GM18907 (cell line): ENCODE measurements around the gene AP2S1.
A peak's percentile ranks its signal among the peaks of the same experiment; 100 is the strongest.
"Not testable (repeated sequence)": the region's sequence is repeated elsewhere in the genome, so short reads cannot be mapped to it uniquely, and the experiment has no call there.

Source experiments
- ATAC-seq: cut with Tn5 transposase; IDR thresholded peaks from one replicate; pipeline ENCODE4 v1.9.1; 2021; ENCODE audit warnings: mild to moderate bottlenecking, moderate library complexity; ENCODE audit not compliant: unreplicated experiment

Gene AP2S1

GRCh38 chr19:46868025-46868802 is 17.6 kb upstream of the AP2S1 start:
- no peak for ATAC-seq

DNA sequence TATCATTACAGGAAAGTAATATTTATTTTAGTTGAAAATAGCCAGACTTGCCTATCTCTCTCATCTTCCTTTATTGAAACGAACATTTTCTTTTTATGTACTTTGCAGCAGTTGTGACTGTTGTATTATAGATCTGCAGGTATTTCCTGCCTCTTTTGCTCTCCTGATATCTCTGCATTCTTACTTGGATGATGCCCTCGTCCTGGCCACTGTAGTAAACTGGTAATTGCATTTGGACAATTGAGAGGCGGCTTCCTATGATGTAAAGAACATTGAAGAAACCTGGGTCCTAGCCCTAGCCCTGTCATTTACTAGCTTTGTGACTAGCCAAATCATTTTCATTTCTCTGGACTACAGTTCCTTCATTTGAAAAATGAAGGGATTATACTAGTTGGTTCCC is 16.5 kb upstream of the AP2S1 start:
- no peak for ATAC-seq

- ATAC-seq, result no peak
Measured at GRCh38 chr19:46866407-46867136, 15.9 kb upstream of the AP2S1 start.

DNA sequence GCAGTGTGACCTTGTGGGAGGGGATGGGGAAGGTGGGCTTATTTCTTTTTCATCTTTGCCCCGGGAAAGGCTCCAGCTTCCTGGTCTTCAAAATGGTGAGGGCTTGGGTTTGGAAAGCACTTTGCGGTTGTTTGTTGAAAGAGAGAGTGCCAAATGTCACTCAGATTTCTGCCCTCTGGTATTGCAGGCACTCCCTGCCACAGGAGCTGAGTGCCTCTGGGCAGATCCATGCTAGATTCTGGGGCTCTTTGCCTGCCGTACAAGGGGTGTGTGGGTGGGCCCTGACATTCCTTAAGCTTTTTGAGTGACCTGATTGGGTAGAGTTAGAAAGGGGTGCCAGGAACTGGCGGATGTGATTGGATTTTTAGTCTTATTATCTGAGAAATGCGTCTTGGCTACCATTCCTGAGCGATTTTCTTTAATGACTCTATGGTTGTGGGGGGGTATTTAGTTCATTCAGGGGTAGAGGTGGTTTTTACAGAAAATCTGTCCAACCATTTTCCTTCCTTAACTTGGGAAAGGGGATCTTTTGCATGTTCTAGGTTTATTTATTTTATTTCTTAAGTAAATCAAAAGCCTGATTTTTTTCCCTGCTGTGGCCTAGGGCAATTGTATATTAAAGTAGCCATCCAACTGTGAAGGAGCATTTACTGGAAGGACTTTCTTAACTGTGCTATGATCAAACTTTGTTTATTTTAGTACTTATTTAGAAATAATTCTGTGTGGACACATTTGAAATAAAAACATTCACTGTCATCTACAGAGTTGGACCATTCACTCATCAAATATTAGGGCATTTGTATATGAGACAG is 13.4 kb upstream of the AP2S1 start:
- ATAC-seq, result no peak

DNA sequence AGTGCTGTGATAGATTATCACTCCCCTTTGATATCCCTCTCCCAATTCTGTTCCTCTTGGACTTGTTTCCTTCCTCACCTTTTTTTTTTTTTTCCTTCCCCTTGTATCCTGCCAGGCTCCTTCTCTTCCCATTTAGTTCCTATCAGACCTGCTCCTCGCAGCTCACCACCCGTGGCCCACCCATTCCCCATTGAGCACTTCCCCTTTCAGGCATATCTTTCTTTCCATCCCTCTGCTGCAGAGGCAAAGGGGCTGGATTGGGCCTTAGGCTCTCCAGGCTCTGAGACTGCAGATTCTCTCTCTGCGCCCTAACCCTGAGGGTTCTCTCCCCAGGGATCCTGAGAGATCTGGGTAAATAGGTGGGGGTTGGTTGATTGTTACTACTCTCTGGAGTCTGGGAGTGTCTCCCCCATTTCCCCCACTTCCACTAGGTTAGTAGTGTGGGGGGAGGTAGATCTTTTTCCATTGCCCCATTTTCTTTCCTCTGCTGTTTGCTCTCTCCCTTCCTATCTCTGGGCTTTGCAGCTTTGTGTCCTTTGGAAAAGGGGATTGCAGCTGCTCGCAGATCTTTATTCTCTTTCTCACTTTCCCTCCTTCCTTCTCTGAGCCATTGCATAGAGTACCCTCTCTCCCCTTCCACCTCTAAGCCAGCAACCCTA is 12.5 kb upstream of the AP2S1 start:
- ATAC-seq, result no peak

- no peak for ATAC-seq
Measured at GRCh38 chr19:46862503-46862834, 11.8 kb upstream of the AP2S1 start.

- no peak for ATAC-seq
Measured at GRCh38 chr19:46861691-46862502, 11.3 kb upstream of the AP2S1 start.

DNA sequence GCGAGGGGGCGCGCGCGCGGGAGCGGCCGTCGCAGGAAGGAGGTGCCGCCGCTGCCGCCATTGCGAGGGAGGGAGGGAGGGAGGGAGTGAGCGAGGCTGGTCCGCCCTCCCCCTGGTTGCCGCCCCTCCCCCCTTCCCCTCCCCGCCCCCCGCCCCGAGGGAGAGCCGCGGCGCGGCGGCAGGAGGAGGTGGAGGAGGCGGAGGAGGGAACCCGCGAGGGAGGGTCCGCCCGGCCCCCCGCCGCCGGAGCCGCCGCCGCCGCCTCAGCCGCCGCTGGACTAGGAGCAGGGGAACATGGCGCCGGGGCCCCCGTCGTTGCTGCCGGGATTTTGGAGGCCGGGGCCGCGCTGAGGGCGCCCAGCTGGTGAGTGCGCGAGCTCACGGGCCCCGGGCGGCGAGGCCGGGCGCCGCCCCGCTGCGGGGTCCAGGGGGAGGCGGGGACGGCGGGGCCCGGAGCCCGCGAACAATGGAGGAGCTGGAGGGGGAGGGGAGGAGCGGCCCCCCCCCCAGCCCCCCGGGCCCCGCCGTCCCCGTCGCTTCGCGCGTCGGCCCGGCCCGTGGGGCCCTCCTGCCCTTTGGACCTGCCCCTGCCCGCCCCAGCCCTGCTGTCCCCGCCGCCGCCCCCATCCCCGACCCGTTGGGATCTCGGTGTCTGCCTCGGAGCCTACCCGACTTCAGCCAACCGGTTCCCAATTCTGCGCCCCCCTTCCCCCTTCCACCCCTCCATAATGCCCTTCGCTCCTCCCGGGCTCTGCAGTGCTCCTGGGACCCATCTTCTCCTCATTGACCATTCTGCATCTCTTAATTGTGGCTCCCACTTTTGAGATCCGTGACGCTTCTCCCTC is 10.4 kb upstream of the AP2S1 start, which contains the start of gene ARHGAP35:
TSS of gene ARHGAP35 (plus strand) at position 152 of the 845 bp plus-strand sequence. CDS start 57,679 bp downstream, outside the sequence.
- peak; percentile 4 for ATAC-seq

- ATAC-seq, result peak; percentile 70
Measured at GRCh38 chr19:46860125-46860845, 9.6 kb upstream of the AP2S1 start.

DNA sequence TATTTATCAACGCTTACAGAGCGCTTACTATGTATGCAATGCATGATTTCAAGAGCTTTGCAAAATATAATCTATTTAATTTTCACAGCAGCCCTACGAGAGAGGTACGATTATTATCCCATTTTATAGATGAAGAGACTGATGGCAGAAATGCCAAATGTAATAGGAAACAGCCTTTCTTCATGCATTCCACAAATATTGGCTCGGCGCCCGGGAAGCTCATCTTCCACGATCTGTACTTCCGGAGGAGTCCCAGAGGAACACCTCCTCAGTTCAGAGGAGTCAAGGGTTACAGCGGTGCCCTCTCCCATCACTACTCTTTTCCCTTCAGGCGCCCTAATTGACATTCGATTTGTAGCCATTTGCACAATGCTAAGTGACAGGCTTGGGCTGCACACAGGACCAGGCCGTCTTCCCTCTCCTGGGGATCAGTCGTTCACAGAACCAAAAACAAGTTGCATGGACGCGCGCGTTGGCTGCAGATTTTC is 9.0 kb upstream of the AP2S1 start:
- no peak for ATAC-seq

DNA sequence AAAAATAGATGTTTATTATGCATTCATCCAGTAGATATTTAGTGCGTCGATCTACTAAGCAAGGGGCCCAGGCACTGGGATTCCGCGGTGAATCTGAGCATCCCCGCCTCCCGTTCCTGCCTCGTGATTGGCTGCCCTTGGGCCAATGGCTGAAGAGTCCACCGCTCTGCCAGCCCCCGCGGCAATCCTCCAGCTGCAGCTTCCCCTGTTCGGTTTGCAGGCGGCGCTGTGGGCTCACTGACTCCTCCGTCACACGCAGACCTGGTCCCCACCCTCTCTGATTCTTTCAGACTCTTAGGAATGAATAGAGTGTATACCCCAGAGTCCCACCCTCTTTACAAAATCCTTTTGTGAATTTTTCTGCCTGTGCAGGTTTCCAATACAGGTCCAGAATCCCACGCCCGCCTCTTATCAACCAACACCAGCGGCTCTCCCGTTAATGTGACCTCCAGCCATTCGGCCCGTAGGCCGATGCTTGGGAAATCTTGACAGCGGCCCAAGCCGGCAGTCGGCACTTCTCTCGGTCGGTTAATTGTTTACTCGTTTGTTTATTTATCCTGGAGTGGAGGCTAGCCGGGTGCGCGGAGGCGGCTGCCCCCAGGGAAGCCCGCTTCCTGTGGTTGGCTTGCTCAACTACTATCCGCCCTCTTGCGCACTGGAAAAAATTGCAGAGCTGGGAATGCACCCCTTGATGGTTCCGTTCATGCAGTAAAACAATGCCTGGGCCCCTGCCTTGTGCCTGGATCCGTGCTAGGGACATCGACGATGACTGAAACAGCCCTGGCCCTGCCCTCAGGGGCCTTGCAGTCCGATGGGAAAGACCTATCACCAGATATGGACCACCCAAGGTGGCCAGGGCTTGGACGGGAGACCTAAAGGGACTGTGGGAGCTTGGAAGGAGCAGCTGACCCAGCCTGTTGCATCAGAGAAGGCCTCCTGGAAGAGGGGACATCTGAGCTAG is 5.7 kb upstream of the AP2S1 start:
- peak; percentile 35 for ATAC-seq

DNA sequence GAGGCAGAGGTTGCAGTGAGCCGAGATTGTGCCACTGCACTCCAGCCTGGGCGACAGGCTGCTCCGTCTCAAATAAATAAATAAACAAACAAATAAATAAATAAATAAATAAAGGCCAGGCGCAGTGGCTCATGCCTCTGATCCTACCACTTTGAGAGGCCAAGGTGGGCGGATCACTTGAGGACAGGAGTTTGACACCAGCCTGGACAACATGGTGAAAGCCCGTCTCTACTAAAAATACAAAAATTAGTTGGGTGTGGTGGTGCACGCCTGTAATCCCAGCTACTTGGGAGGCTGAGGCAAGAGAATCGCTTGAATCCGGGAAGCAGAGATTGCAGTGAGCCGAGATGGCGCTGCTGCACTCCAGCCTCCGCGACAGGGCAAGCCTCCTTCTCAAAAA is 4.1 kb upstream of the AP2S1 start:
- ATAC-seq, result not testable (repeated sequence)

DNA sequence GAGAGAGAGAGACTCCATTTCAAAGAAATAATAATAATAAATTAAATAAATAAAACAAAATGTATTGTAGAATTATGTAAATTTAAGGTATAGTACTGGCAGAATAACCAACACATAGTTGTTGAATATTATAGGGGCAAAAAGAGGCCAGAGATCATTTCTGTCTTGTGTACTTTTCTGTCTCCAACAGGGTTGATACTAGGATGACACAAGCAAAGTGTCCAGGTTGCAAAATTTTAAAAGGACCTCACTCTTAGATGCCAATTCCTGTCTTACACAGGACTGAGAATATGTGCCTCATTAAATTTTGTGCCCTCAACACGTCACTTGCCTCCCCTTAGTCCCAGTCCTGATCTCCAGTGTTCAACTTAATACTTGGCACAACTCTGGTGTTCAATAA is 2.2 kb upstream of the AP2S1 start:
- no peak for ATAC-seq

GRCh38 chr19:46849610-46850009 is 1.0 kb downstream of the AP2S1 start:
- ATAC-seq, result no peak

DNA sequence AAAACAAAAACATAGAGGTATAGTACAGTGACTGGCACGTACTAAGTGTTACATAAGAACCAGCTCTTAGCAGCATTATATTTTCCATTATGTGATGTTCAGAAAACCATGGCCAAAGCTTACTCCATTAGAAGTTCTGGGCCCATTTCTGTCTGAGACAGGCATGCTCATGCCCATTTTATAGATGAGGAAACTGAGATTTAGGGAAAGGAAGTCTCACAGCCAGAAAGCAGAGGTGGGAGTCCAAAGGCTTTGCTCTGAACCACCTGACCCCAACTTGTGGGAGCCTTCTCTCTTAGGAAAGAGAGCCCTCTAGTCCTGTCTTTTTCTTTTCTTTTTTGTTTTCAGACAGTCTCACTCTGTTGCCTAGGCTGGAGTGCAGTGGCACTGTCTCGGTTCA is 2.3 kb downstream of the AP2S1 start:
- no peak for ATAC-seq

- ATAC-seq, result no peak
Measured at GRCh38 chr19:46847528-46847927, 3.1 kb downstream of the AP2S1 start.

DNA sequence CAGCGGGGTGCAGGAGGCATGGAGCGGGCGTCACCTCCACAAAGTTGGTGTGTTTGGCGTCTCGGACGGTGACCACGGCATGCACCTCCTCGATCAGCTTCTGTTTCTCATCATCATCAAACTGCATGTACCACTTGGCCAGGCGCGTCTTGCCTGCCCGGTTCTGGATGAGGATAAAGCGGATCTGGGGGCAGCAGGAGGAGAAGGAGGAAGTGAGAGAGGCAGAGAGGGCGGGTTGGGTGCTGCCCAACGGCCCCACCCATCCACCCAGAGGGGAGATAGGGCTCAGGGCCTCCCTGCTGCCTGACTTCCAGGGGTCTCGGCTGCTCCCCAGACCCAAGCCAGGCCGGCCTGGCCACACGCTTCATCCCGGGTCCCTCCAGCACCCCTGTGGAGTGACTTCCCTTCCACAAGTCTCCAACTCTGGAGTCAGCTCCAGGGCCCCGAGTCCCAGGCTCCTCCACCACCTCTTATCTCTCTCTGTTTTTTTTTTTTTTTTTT is 4.6 kb downstream of the AP2S1 start:
- ATAC-seq, result no peak
